Activated naive CD4-positive, alpha-beta T cell (primary cell): ENCODE results near the gene TMEM120B.
A peak's percentile ranks its signal among the peaks of the same experiment; 100 is the strongest.
"Not testable (repeated sequence)": the region's sequence is repeated elsewhere in the genome, so short reads cannot be mapped to it uniquely, and the experiment has no call there.

Source experiments
- DNase-seq, 4 experiments: peaks; one replicate each; lab custom pipeline; 2025; lab: John Stamatoyannopoulos, UW

TMEM120B gene

GRCh38 chr12:121745545-121745944 is 33.0 kb downstream of the TMEM120B start:
- not testable (repeated sequence) for DNase-seq

- no peak for DNase-seq
These were observed 35.6 kb downstream of the TMEM120B start for GRCh38 chr12:121748218-121748570.

GRCh38 chr12:121748571-121749265 is 36.2 kb downstream of the TMEM120B start:
- DNase-seq: no peak

GRCh38 chr12:121749267-121749666 is 36.7 kb downstream of the TMEM120B start:
- no peak for DNase-seq

- no peak for DNase-seq
These were observed 38.0 kb downstream of the TMEM120B start for GRCh38 chr12:121750507-121750955.

- DNase-seq: no peak
These were observed 38.5 kb downstream of the TMEM120B start for GRCh38 chr12:121751034-121751433.

GRCh38 chr12:121751749-121752351 is 39.3 kb downstream of the TMEM120B start:
- no peak for DNase-seq

- no peak for DNase-seq
These were observed 41.3 kb downstream of the TMEM120B start for GRCh38 chr12:121753844-121754264.

- no peak for DNase-seq
These were observed 42.3 kb downstream of the TMEM120B start for GRCh38 chr12:121754836-121755235.

- no peak for DNase-seq
These were observed 43.0 kb downstream of the TMEM120B start for GRCh38 chr12:121755591-121755990.

- not testable (repeated sequence) for DNase-seq
These were observed 46.0 kb downstream of the TMEM120B start for GRCh38 chr12:121758536-121758935.

GRCh38 chr12:121762269-121762668 is 49.7 kb downstream of the TMEM120B start:
- DNase-seq: no peak

GRCh38 chr12:121764808-121765207 is 52.3 kb downstream of the TMEM120B start:
- no peak for DNase-seq

- no peak for DNase-seq
These were observed 53.0 kb downstream of the TMEM120B start for GRCh38 chr12:121765573-121765972.

- no peak for DNase-seq
These were observed 53.9 kb downstream of the TMEM120B start for GRCh38 chr12:121766290-121767039.

GRCh38 chr12:121767525-121768016 is 55.0 kb downstream of the TMEM120B start:
- DNase-seq: no peak

GRCh38 chr12:121769297-121769830 is 56.8 kb downstream of the TMEM120B start:
- no peak for DNase-seq

- no peak for DNase-seq
These were observed 57.3 kb downstream of the TMEM120B start for GRCh38 chr12:121769831-121770301.

GRCh38 chr12:121770388-121770787 is 57.8 kb downstream of the TMEM120B start:
- no peak for DNase-seq

- DNase-seq: no peak
These were observed 58.5 kb downstream of the TMEM120B start for GRCh38 chr12:121770813-121771625.

- peak; percentile 33 to 71 (median 42) for DNase-seq
These were observed 60.6 kb downstream of the TMEM120B start for GRCh38 chr12:121773011-121773777.
